ENCODE results near the gene KCNE5.

The KCNE5 gene

GRCh38 chrX:109622270-109622669 lies 2.7 kb downstream of the KCNE5 start:
- TF ChIP-seq SIN3A (IDR thresholded peaks at IDR 0.05; ENCODE audit: borderline replicate concordance, insufficient read depth, low read length) (no peak), TAF1 (IDR thresholded peaks at IDR 0.05; ENCODE audit: borderline replicate concordance, insufficient read depth, low read length) (no peak), REST (IDR thresholded peaks at IDR 0.05; ENCODE audit: insufficient read depth in 1 of 2, low read depth in 2 of 2, low read length in 2 of 2) (no peak), FOXP2 (optimal IDR thresholded peaks at IDR 0.05; ENCODE audit: borderline replicate concordance, extremely low read depth, extremely low read length, insufficient read depth) (no peak), POLR2AphosphoS5 (IDR thresholded peaks at IDR 0.05; ENCODE audit: low read depth, low read length) (no peak)

- TF ChIP-seq REST (IDR thresholded peaks at IDR 0.05; ENCODE audit: insufficient read depth in 1 of 2, low read depth in 2 of 2, low read length in 2 of 2) (no peak), SIN3A (IDR thresholded peaks at IDR 0.05; ENCODE audit: borderline replicate concordance, insufficient read depth, low read length) (no peak), TAF1 (IDR thresholded peaks at IDR 0.05; ENCODE audit: borderline replicate concordance, insufficient read depth, low read length) (no peak), FOXP2 (optimal IDR thresholded peaks at IDR 0.05; ENCODE audit: borderline replicate concordance, extremely low read depth, extremely low read length, insufficient read depth) (no peak)
Observed at GRCh38 chrX:109619771-109620170, 5.2 kb downstream of the KCNE5 start.

GRCh38 chrX:109614951-109615350 lies 10.0 kb downstream of the KCNE5 start:
- TF ChIP-seq FOXP2 (optimal IDR thresholded peaks at IDR 0.05; ENCODE audit: borderline replicate concordance, extremely low read depth, extremely low read length, insufficient read depth) (no peak), TAF1 (IDR thresholded peaks at IDR 0.05; ENCODE audit: borderline replicate concordance, insufficient read depth, low read length) (no peak), REST (IDR thresholded peaks at IDR 0.05; ENCODE audit: insufficient read depth in 1 of 2, low read depth in 2 of 2, low read length in 2 of 2) (no peak), SIN3A (IDR thresholded peaks at IDR 0.05; ENCODE audit: borderline replicate concordance, insufficient read depth, low read length) (no peak), POLR2AphosphoS5 (IDR thresholded peaks at IDR 0.05; ENCODE audit: low read depth, low read length) (no peak)

- no peak for TF ChIP-seq REST (IDR thresholded peaks at IDR 0.05; ENCODE audit: insufficient read depth in 1 of 2, low read depth in 2 of 2, low read length in 2 of 2)
- no peak for TF ChIP-seq TAF1 (IDR thresholded peaks at IDR 0.05; ENCODE audit: borderline replicate concordance, insufficient read depth, low read length)
- no peak for TF ChIP-seq SIN3A (IDR thresholded peaks at IDR 0.05; ENCODE audit: borderline replicate concordance, insufficient read depth, low read length)
- no peak for TF ChIP-seq POLR2AphosphoS5 (IDR thresholded peaks at IDR 0.05; ENCODE audit: low read depth, low read length)
- TF ChIP-seq FOXP2 (optimal IDR thresholded peaks at IDR 0.05; ENCODE audit: borderline replicate concordance, extremely low read depth, extremely low read length, insufficient read depth) = no peak
Observed at GRCh38 chrX:109601486-109601885, 23.5 kb downstream of the KCNE5 start.

- TF ChIP-seq FOXP2 (optimal IDR thresholded peaks at IDR 0.05; ENCODE audit: borderline replicate concordance, extremely low read depth, extremely low read length, insufficient read depth) (no peak), SIN3A (IDR thresholded peaks at IDR 0.05; ENCODE audit: borderline replicate concordance, insufficient read depth, low read length) (no peak), POLR2AphosphoS5 (IDR thresholded peaks at IDR 0.05; ENCODE audit: low read depth, low read length) (no peak), TAF1 (IDR thresholded peaks at IDR 0.05; ENCODE audit: borderline replicate concordance, insufficient read depth, low read length) (no peak), REST (IDR thresholded peaks at IDR 0.05; ENCODE audit: insufficient read depth in 1 of 2, low read depth in 2 of 2, low read length in 2 of 2) (no peak)
Observed at GRCh38 chrX:109600237-109600651, 24.7 kb downstream of the KCNE5 start.
